ENCODE results near the gene LYZL2. TPM values are rescaled to one million over a fixed set of nuclear protein-coding genes. Genes with fewer than 3 reads are reported as not detected.
"Not testable (repeated sequence)": the region's sequence is repeated elsewhere in the genome, so short reads cannot be mapped to it uniquely, and the experiment has no call there.

Gene LYZL2
- total RNA-seq, 1 experiment from 2014 or later = not detected

GRCh38 chr10:30598105-30598776, 31.3 kb downstream of the LYZL2 start:
- peaks cover 19% of the 10 kb centered on the region for H3K27me3 Mint-ChIP-seq (ENCODE audit: unreplicated experiment)
- H3K4me3 Mint-ChIP-seq (ENCODE audit: low read depth, unreplicated experiment) = no peak overlapping the region
- H3K9me3 Mint-ChIP-seq (ENCODE audit: low read depth, unreplicated experiment) = no peaks in the 10 kb centered on the region
- no peak for TF ChIP-seq CTCF (IDR thresholded peaks at IDR 0.05; ENCODE audit: unreplicated experiment)
- no peak overlapping the region for H3K27ac Mint-ChIP-seq (ENCODE audit: unreplicated experiment)
- peaks cover 11% of the 10 kb centered on the region for H3K4me1 Mint-ChIP-seq (ENCODE audit: low read depth, unreplicated experiment)
- H3K36me3 Mint-ChIP-seq (ENCODE audit: insufficient read depth, unreplicated experiment) = no peaks in the 10 kb centered on the region
- CTCF ChIA-PET = no interaction called here
- no peak for DNase-seq
- intact Hi-C loops (cut with micrococcal nuclease; ENCODE audit: unreplicated experiment) = no loop called here
- no TSS peak for BruUV-seq (replicated peaks)

- Mint-ChIP-seq H3K4me1 (ENCODE audit: low read depth, unreplicated experiment) (peaks cover 11% of the 10 kb centered on the region), H3K27me3 (ENCODE audit: unreplicated experiment) (peaks cover 27% of the 10 kb centered on the region)
- H3K27ac Mint-ChIP-seq (ENCODE audit: unreplicated experiment); CTCF ChIA-PET; H3K36me3 Mint-ChIP-seq (ENCODE audit: insufficient read depth, unreplicated experiment); DNase-seq; H3K4me3 Mint-ChIP-seq (ENCODE audit: low read depth, unreplicated experiment); BruUV-seq (replicated peaks); H3K9me3 Mint-ChIP-seq (ENCODE audit: low read depth, unreplicated experiment); intact Hi-C loops (cut with micrococcal nuclease; ENCODE audit: unreplicated experiment): not testable (repeated sequence)
These were observed 32.1 kb downstream of the LYZL2 start for GRCh38 chr10:30597433-30597824.

- DNase-seq; H3K9me3 Mint-ChIP-seq (ENCODE audit: low read depth, unreplicated experiment); CTCF ChIA-PET; H3K36me3 Mint-ChIP-seq (ENCODE audit: insufficient read depth, unreplicated experiment); H3K27ac Mint-ChIP-seq (ENCODE audit: unreplicated experiment); H3K4me3 Mint-ChIP-seq (ENCODE audit: low read depth, unreplicated experiment); BruUV-seq (replicated peaks); intact Hi-C loops (cut with micrococcal nuclease; ENCODE audit: unreplicated experiment): not testable (repeated sequence)
- Mint-ChIP-seq H3K4me1 (ENCODE audit: low read depth, unreplicated experiment) (peaks cover 11% of the 10 kb centered on the region), H3K27me3 (ENCODE audit: unreplicated experiment) (peaks cover 27% of the 10 kb centered on the region)
These were observed 32.8 kb downstream of the LYZL2 start for GRCh38 chr10:30596493-30597432.

GRCh38 chr10:30596013-30596412, 33.5 kb downstream of the LYZL2 start:
- TF ChIP-seq CTCF (IDR thresholded peaks at IDR 0.05; ENCODE audit: unreplicated experiment) = no peak
- CTCF ChIA-PET = no interaction called here
- no peaks in the 10 kb centered on the region for H3K36me3 Mint-ChIP-seq (ENCODE audit: insufficient read depth, unreplicated experiment)
- H3K27me3 Mint-ChIP-seq (ENCODE audit: unreplicated experiment) = peaks cover 27% of the 10 kb centered on the region
- no peak for DNase-seq
- no peak overlapping the region for H3K27ac Mint-ChIP-seq (ENCODE audit: unreplicated experiment)
- H3K4me1 Mint-ChIP-seq (ENCODE audit: low read depth, unreplicated experiment) = peaks cover 11% of the 10 kb centered on the region
- no TSS peak for BruUV-seq (replicated peaks)
- H3K9me3 Mint-ChIP-seq (ENCODE audit: low read depth, unreplicated experiment) = no peaks in the 10 kb centered on the region
- no peak overlapping the region for H3K4me3 Mint-ChIP-seq (ENCODE audit: low read depth, unreplicated experiment)
- intact Hi-C loops (cut with micrococcal nuclease; ENCODE audit: unreplicated experiment) = no loop called here

- Mint-ChIP-seq H3K9me3 (ENCODE audit: low read depth, unreplicated experiment) (no peaks in the 10 kb centered on the region), H3K4me1 (ENCODE audit: low read depth, unreplicated experiment) (peaks cover 11% of the 10 kb centered on the region), H3K27me3 (ENCODE audit: unreplicated experiment) (peaks cover 27% of the 10 kb centered on the region), H3K4me3 (ENCODE audit: low read depth, unreplicated experiment) (no peak overlapping the region), H3K27ac (ENCODE audit: unreplicated experiment) (no peak overlapping the region), H3K36me3 (ENCODE audit: insufficient read depth, unreplicated experiment) (no peaks in the 10 kb centered on the region)
- TF ChIP-seq CTCF (IDR thresholded peaks at IDR 0.05; ENCODE audit: unreplicated experiment) = no peak
- no peak for DNase-seq
- no TSS peak for BruUV-seq (replicated peaks)
- intact Hi-C loops (cut with micrococcal nuclease; ENCODE audit: unreplicated experiment) = no loop called here
- CTCF ChIA-PET = no interaction called here
These were observed 35.5 kb downstream of the LYZL2 start for GRCh38 chr10:30594077-30594476.

GRCh38 chr10:30592770-30593169, 36.8 kb downstream of the LYZL2 start:
- H3K36me3 Mint-ChIP-seq (ENCODE audit: insufficient read depth, unreplicated experiment); CTCF ChIA-PET; H3K27ac Mint-ChIP-seq (ENCODE audit: unreplicated experiment); H3K4me3 Mint-ChIP-seq (ENCODE audit: low read depth, unreplicated experiment); BruUV-seq (replicated peaks); H3K9me3 Mint-ChIP-seq (ENCODE audit: low read depth, unreplicated experiment); intact Hi-C loops (cut with micrococcal nuclease; ENCODE audit: unreplicated experiment); DNase-seq: not testable (repeated sequence)
- peaks cover 27% of the 10 kb centered on the region for H3K27me3 Mint-ChIP-seq (ENCODE audit: unreplicated experiment)
- peaks cover 11% of the 10 kb centered on the region for H3K4me1 Mint-ChIP-seq (ENCODE audit: low read depth, unreplicated experiment)

Data from Calu3 (cell line).